Measurements from ENCODE around the gene IQCE.
"Not testable (repeated sequence)": the region's sequence is repeated elsewhere in the genome, so short reads cannot be mapped to it uniquely, and the experiment has no call there.

The IQCE gene

DNA sequence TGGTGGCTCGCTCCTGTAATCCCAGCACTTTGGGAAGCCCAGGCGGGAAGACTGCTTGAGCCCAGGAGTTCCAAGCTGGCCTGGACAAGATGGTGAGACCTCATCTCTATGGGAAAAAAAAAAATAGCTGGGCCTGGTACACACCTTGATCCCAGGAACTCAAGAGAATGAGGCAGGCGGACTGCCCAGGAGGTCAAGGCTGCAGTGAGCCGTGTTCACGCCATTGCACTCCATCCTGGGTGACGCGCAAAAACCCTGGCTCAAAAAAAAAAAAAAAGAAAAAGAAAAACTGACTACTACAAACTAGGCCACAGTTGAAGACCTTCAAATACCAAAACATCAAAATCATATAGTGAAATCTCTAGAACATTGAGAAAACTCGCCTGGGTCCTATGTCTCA lies 7.4 kb upstream of the IQCE start:
- Histone ChIP-seq H3K9me3 (ENCODE audit: control insufficient read depth, low read length) (no peaks in the 10 kb centered on the region), H3K36me3 (ENCODE audit: control insufficient read depth, insufficient read depth, low read length, severe bottlenecking) (peaks cover 27% of the 10 kb centered on the region), H3K4me3 (ENCODE audit: low read length) (no peak overlapping the region), H3K4me1 (ENCODE audit: control insufficient read depth, insufficient read depth, low read length) (peaks cover 12% of the 10 kb centered on the region), H3K9ac (ENCODE audit: low read length) (no peak overlapping the region), H3K27me3 (replicated peaks; ENCODE audit: control insufficient read depth, insufficient read depth, low read length) (no peaks in the 10 kb centered on the region)
- DNase-seq (ENCODE audit: low read depth), result no peak

GRCh38 chr7:2553108-2553507 lies 5.7 kb upstream of the IQCE start:
- H3K4me3 ChIP-seq (ENCODE audit: low read length), result no peak overlapping the region
- H3K27me3 ChIP-seq (replicated peaks; ENCODE audit: control insufficient read depth, insufficient read depth, low read length), result no peaks in the 10 kb centered on the region
- peaks cover 13% of the 10 kb centered on the region for H3K36me3 ChIP-seq (ENCODE audit: control insufficient read depth, insufficient read depth, low read length, severe bottlenecking)
- H3K9me3 ChIP-seq (ENCODE audit: control insufficient read depth, low read length), result no peaks in the 10 kb centered on the region
- no peak for DNase-seq (ENCODE audit: low read depth)
- H3K9ac ChIP-seq (ENCODE audit: low read length), result no peak overlapping the region
- H3K4me1 ChIP-seq (ENCODE audit: control insufficient read depth, insufficient read depth, low read length), result peaks cover 12% of the 10 kb centered on the region

GRCh38 chr7:2553831-2554581 lies 4.8 kb upstream of the IQCE start:
- Histone ChIP-seq H3K27me3 (replicated peaks; ENCODE audit: control insufficient read depth, insufficient read depth, low read length) (no peaks in the 10 kb centered on the region), H3K9ac (ENCODE audit: low read length) (peak overlapping the region; percentile 99), H3K4me3 (ENCODE audit: low read length) (peak overlapping the region; percentile 89), H3K9me3 (ENCODE audit: control insufficient read depth, low read length) (no peaks in the 10 kb centered on the region), H3K36me3 (ENCODE audit: control insufficient read depth, insufficient read depth, low read length, severe bottlenecking) (peaks cover 7% of the 10 kb centered on the region), H3K4me1 (ENCODE audit: control insufficient read depth, insufficient read depth, low read length) (peaks cover 18% of the 10 kb centered on the region)
- no peak for DNase-seq (ENCODE audit: low read depth)

GRCh38 chr7:2554661-2555111 lies 4.1 kb upstream of the IQCE start:
- peak; percentile 14 for DNase-seq (ENCODE audit: low read depth)
- H3K4me1 ChIP-seq (ENCODE audit: control insufficient read depth, insufficient read depth, low read length), result peaks cover 18% of the 10 kb centered on the region
- H3K27me3 ChIP-seq (replicated peaks; ENCODE audit: control insufficient read depth, insufficient read depth, low read length), result no peaks in the 10 kb centered on the region
- peak overlapping the region; percentile 89 for H3K4me3 ChIP-seq (ENCODE audit: low read length)
- peaks cover under 1% of the 10 kb centered on the region for H3K36me3 ChIP-seq (ENCODE audit: control insufficient read depth, insufficient read depth, low read length, severe bottlenecking)
- no peaks in the 10 kb centered on the region for H3K9me3 ChIP-seq (ENCODE audit: control insufficient read depth, low read length)
- H3K9ac ChIP-seq (ENCODE audit: low read length), result peak overlapping the region; percentile 99

DNA sequence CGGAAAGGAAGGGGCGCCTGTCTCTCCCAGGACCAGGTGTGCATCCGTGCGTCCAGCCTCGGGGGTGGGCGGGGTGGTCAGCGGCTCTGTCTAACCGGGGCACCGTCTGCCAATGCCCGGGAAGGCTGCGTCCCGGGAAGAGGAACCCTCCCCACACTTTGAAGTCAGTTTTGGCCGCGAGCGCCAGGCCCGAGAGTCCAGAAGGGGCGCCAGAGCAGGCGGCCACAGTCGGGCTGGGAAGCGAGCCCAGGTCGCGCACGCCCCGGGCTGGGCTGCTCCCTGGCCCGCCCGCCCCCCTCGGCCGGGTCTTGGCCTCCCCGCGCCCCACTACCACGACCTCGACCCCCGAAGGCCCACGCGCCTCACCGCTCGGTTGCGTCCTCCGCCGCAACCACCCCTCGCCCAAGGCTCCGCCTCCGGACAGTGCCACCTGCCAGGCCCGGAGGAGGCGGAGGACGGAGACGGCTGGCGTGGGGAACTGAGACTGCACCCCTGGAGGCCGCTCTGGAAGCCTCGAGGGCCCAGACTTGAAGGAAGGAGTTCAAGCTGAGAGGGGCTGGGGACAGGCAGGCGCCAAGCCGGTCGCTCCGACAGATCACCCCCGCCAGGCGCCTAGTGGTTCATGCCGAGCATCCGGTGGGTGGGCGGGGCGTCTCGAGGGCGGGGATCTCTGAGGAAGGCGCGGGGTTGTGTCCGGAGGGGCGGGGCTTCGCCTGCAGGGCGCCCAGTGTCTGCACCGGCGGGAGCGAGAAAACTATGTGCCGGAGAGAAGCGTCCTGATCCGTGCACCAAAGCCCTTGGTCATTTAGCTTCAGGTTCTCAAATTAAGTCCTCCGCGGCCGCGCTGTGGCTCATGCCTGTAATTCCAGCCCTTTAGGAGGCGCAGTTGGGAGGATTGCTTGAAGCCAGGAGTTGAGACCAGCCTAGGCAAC lies 3.4 kb upstream of the IQCE start, which contains the start of gene BRAT1:
TSS of gene BRAT1 (minus strand) at position 404 of the 932 bp plus-strand sequence. CDS start 1,093 bp downstream, outside the sequence.
- peak within 1 kb of the TSS; percentile 89 for H3K4me3 ChIP-seq (ENCODE audit: low read length)
- peaks cover 25% of the 10 kb centered on the region for H3K4me1 ChIP-seq (ENCODE audit: control insufficient read depth, insufficient read depth, low read length)
- no peaks in the 10 kb centered on the region for H3K36me3 ChIP-seq (ENCODE audit: control insufficient read depth, insufficient read depth, low read length, severe bottlenecking)
- H3K9me3 ChIP-seq (ENCODE audit: control insufficient read depth, low read length), result no peaks in the 10 kb centered on the region
- peak within 1 kb of the TSS; percentile 99 for H3K9ac ChIP-seq (ENCODE audit: low read length)
- peak; percentile 97 for DNase-seq (ENCODE audit: low read depth)
- H3K27me3 ChIP-seq (replicated peaks; ENCODE audit: control insufficient read depth, insufficient read depth, low read length), result no peaks in the 10 kb centered on the region

DNA sequence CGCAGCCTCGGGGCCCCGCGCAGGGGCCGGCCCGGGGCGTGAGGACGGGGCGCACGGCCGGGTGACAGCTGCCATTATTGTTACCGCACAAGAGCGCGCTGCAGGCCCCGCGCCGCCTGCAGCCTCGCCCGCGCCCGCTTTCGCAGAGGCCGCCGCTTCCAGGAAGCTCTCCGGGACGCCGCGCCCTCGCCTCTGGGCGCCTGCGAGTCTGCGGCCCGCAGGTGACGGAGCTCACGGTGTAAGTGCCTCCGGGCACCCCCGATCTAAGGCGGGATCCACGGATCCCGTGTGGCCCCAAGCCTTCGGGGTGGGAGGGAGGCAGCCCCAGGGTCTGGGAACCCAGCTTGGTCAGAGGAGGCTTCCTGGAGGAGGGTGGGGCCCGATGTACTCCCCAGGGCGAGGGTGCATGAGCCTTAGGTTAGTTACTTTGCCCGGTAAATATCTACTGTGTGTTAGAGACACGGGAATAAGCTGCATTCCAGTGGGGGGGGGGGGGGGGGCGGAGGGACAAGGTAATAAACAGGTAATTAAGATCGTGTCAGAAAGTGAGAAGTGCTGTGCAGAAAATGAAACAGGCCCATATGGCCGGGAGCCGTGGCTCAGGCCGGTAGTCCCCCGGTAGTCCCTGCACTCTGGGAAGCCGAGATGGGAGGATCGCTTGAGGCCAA lies 638 bp downstream of the IQCE start:
- Histone ChIP-seq H3K9me3 (ENCODE audit: control insufficient read depth, low read length) (no peaks in the 10 kb centered on the region), H3K36me3 (ENCODE audit: control insufficient read depth, insufficient read depth, low read length, severe bottlenecking) (no peaks in the 10 kb centered on the region), H3K27me3 (replicated peaks; ENCODE audit: control insufficient read depth, insufficient read depth, low read length) (no peaks in the 10 kb centered on the region), H3K4me1 (ENCODE audit: control insufficient read depth, insufficient read depth, low read length) (peaks cover 18% of the 10 kb centered on the region), H3K9ac (ENCODE audit: low read length) (peak overlapping the region; percentile 90), H3K4me3 (ENCODE audit: low read length) (peak overlapping the region; percentile 92)
- peak; percentile 60 for DNase-seq (ENCODE audit: low read depth)

DNA sequence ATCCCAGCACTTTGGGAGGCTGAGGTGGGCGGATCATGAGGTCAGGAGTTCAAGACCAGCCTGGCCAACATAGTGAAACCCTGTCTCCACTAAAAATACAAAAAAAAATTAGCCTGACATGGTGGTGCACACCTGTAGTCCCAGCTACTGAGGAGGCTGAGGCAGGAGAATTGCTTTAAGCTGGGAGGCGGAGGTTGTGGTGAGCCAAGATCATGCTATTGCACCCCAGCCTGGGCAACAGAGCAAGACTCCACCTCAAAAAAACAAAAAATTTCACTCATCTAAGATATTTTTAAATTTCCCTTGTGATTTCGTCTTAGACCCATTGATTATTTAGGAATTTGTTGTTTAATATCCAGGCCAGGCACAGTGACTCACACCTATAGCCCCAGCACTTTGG lies 5.2 kb downstream of the IQCE start:
- H3K27me3 ChIP-seq (replicated peaks; ENCODE audit: control insufficient read depth, insufficient read depth, low read length); H3K9me3 ChIP-seq (ENCODE audit: control insufficient read depth, low read length); H3K4me3 ChIP-seq (ENCODE audit: low read length); DNase-seq (ENCODE audit: low read depth); H3K36me3 ChIP-seq (ENCODE audit: control insufficient read depth, insufficient read depth, low read length, severe bottlenecking); H3K9ac ChIP-seq (ENCODE audit: low read length): not testable (repeated sequence)
- H3K4me1 ChIP-seq (ENCODE audit: control insufficient read depth, insufficient read depth, low read length), result peaks cover 17% of the 10 kb centered on the region

DNA sequence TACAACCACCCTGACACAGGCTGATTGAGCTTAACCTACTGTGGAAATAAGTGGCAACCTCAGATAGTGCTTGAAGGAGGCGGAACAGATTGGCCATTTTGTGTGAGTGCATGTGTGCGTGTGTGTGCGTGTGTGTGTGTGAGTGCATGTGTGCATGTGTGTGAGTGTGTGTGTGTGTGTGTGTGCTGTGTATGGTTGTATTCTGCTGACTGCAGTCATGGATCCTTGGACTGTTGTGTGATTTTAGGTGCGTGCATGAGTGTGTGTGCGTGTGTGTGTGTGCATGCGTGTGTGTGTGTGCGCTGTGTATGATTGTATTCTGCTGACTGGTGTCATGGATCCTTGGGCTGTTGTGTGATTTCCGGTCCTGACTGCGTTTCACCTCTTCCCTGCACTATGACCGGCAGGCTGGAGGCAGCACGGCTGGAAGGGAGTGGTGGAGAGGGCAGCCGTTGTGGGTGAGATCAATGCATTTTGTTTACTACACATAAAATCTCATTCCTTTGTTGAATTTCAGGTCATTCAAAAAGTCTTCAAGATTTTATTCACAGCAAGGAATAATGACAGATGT lies 6.3 kb downstream of the IQCE start:
- H3K9ac ChIP-seq (ENCODE audit: low read length), result no peak overlapping the region
- peaks cover 13% of the 10 kb centered on the region for H3K4me1 ChIP-seq (ENCODE audit: control insufficient read depth, insufficient read depth, low read length)
- H3K4me3 ChIP-seq (ENCODE audit: low read length), result no peak overlapping the region
- DNase-seq (ENCODE audit: low read depth), result no peak
- no peaks in the 10 kb centered on the region for H3K27me3 ChIP-seq (replicated peaks; ENCODE audit: control insufficient read depth, insufficient read depth, low read length)
- H3K9me3 ChIP-seq (ENCODE audit: control insufficient read depth, low read length), result no peaks in the 10 kb centered on the region
- no peaks in the 10 kb centered on the region for H3K36me3 ChIP-seq (ENCODE audit: control insufficient read depth, insufficient read depth, low read length, severe bottlenecking)

DNA sequence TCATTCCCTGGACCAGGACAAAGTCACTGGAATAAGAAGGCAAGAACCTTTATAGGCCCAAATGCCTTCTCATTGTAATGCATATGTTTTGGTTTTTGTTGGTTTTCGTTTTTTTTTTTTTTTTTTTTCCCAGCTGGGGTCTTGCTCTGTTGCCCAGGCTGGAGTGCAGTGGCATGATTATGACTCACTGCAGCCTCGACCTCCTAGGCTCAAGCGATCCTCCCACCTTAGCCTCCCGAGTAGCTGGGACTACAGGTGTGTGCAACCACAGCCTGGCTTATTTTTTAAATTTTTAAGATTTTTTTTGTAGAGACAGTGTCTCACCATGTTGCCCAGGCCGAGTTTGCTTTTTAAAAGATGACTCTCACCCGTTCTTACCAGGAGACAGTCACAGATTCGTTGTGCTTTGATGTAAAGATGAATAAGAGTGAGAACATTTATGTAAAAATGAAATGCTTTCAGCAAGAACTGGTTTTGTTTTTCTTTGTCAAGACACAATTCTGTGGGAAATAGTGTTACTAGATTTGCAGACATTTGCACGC lies 7.6 kb downstream of the IQCE start:
- Histone ChIP-seq H3K27me3 (replicated peaks; ENCODE audit: control insufficient read depth, insufficient read depth, low read length) (no peaks in the 10 kb centered on the region), H3K4me3 (ENCODE audit: low read length) (peak overlapping the region; percentile 64), H3K9ac (ENCODE audit: low read length) (peak overlapping the region; percentile 35), H3K36me3 (ENCODE audit: control insufficient read depth, insufficient read depth, low read length, severe bottlenecking) (peaks cover 3% of the 10 kb centered on the region), H3K4me1 (ENCODE audit: control insufficient read depth, insufficient read depth, low read length) (peaks cover 10% of the 10 kb centered on the region), H3K9me3 (ENCODE audit: control insufficient read depth, low read length) (no peaks in the 10 kb centered on the region)
- no peak for DNase-seq (ENCODE audit: low read depth)

DNA sequence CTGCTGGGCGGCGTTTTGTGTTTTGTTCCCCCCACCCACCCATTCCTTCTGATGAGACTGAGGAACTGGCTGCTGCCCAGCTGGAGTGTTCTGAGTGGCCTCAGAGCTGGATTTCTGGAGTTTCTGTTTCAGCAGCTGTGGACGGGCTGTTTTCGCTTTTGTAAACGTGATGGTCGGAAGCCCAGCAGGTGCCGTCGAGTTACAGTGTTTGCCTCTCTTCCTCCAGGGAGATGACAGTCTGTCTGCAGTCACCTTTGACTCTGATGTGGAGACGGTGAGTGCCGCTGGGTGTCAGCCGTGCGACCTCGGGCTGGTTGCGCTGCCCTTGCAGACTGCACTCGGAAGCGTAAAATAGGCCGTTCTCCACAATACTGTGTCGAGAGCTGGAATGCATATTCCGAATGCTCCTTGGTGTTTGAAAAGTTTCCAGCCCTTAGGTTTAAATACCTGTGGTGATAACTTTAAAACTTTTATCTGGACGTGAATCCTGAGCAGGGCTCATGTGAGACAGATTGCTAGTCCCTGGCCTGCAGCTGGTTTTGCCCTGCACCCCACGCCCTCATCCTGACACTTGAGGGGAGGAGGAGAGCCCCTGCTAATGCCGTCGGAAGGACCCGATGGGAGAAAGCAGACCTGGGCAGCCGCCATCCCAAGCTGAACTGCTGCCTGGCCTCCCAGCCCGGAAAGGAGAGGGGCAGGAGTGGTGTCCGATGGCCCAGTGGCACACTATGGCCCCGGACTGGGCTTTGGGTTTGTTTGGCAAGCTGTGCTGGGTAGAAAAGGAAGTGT lies 8.3 kb downstream of the IQCE start:
- H3K4me3 ChIP-seq (ENCODE audit: low read length), result peak overlapping the region; percentile 64
- H3K4me1 ChIP-seq (ENCODE audit: control insufficient read depth, insufficient read depth, low read length), result peaks cover 10% of the 10 kb centered on the region
- H3K9me3 ChIP-seq (ENCODE audit: control insufficient read depth, low read length), result no peaks in the 10 kb centered on the region
- peaks cover 10% of the 10 kb centered on the region for H3K36me3 ChIP-seq (ENCODE audit: control insufficient read depth, insufficient read depth, low read length, severe bottlenecking)
- H3K27me3 ChIP-seq (replicated peaks; ENCODE audit: control insufficient read depth, insufficient read depth, low read length), result no peaks in the 10 kb centered on the region
- H3K9ac ChIP-seq (ENCODE audit: low read length), result peak overlapping the region; percentile 35
- DNase-seq (ENCODE audit: low read depth), result no peak
